Colonic mucosa (tissue), 4 donors: ENCODE measurements around the gene ADCY7. TPM values are rescaled to one million over a fixed set of nuclear protein-coding genes. Genes with fewer than 3 reads are reported as not detected.
A peak's percentile ranks its signal among the peaks of the same experiment; 100 is the strongest.
"Not testable (repeated sequence)": the region's sequence is repeated elsewhere in the genome, so short reads cannot be mapped to it uniquely, and the experiment has no call there.

Experiments used
- DNase-seq: peaks from one replicate; pipeline ENCODE4 v3.0.0-alpha.2; 2020
- H3K27ac ChIP-seq: fragments of 200-600 bp; one replicate; pipeline ENCODE4 v1.8.0; 2021
- H3K27me3 ChIP-seq: fragments of 200-600 bp; one replicate; pipeline ENCODE4 v1.8.0; 2021
- H3K36me3 ChIP-seq: fragments of 200-600 bp; one replicate; pipeline ENCODE4 v1.8.0; 2021
- H3K4me1 ChIP-seq: fragments of 200-600 bp; one replicate; pipeline ENCODE4 v1.8.0; 2021; ENCODE audit warnings: mild to moderate bottlenecking
- H3K4me3 ChIP-seq: fragments of 200-600 bp; one replicate; pipeline ENCODE4 v1.8.0; 2021
- H3K9ac ChIP-seq, 2 donors: one replicate each; pipeline ENCODE4 v1.7.0; 2013; ENCODE audit warnings: control low read depth in 2 of 2, low read depth in 2 of 2, low read length in 2 of 2
- H3K9me3 ChIP-seq: fragments of 200-600 bp; one replicate; pipeline ENCODE4 v1.8.0; 2021
- intact Hi-C: fragments of 100-400 bp; cut with DNase I; formaldehyde crosslinking; loops from one replicate; pipeline ENCODE4 v1.14.1; 2022
- total RNA-seq, 2 donors: library from RNA; stranded (reverse); fragmentation: NEBNext Ultra II Directional in 1 of 2; extraction: Animal tissue kit (Norgen Biotek cat#: 25700) in 1 of 2; gene quantifications; one replicate each; pipeline ENCODE4 v1.2.1, GENCODE V29; 2021
- TF ChIP-seq, protein P1 (sequence below): fragments of 200-600 bp; IDR thresholded peaks from one replicate; pipeline ENCODE4 v1.8.0; 2022; ENCODE audit warnings: antibody characterized with exemption, mild to moderate bottlenecking
- donor health status: healthy.
- donor health status: DM: no; HTN: no; CAD: no.
- donor health status: DM: no; HTN: no; CAD: no.

The ADCY7 gene
- total RNA-seq, 2 donors from 2014 or later = 15.8 to 19.2 TPM

GRCh38 chr16:50238868-50239301 lies 27.5 kb upstream of the ADCY7 start:
- Histone ChIP-seq H3K36me3 (no peaks in the 10 kb centered on the region), H3K27ac (no peak overlapping the region), H3K9ac (no peak overlapping the region), H3K4me1 (no peaks in the 10 kb centered on the region), H3K9me3 (no peaks in the 10 kb centered on the region), H3K27me3 (no peaks in the 10 kb centered on the region), H3K4me3 (no peak overlapping the region)
- intact Hi-C loops = no loop called here
- TF ChIP-seq, protein P1, sequence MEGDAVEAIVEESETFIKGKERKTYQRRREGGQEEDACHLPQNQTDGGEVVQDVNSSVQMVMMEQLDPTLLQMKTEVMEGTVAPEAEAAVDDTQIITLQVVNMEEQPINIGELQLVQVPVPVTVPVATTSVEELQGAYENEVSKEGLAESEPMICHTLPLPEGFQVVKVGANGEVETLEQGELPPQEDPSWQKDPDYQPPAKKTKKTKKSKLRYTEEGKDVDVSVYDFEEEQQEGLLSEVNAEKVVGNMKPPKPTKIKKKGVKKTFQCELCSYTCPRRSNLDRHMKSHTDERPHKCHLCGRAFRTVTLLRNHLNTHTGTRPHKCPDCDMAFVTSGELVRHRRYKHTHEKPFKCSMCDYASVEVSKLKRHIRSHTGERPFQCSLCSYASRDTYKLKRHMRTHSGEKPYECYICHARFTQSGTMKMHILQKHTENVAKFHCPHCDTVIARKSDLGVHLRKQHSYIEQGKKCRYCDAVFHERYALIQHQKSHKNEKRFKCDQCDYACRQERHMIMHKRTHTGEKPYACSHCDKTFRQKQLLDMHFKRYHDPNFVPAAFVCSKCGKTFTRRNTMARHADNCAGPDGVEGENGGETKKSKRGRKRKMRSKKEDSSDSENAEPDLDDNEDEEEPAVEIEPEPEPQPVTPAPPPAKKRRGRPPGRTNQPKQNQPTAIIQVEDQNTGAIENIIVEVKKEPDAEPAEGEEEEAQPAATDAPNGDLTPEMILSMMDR = no peak
- DNase-seq = no peak

DNA sequence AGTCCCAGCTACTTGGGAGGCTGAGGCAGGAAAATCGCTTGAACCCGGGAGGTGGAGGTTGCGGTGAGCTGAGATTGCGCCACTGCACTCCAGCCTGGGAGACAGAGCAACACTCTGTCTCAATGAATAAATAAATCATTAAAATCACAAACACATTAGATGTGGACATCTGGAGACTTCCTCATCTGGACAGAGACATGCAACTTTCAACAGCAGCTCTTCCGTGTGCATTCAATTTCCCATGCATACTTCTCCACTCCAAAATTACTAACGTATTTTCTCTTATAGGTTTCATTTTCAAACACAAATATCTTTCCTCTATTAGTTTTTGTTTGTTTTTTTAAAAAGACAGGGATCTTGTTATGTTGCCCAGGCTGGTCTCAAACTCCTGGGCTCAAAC lies 23.3 kb upstream of the ADCY7 start:
- H3K27ac ChIP-seq, H3K9ac ChIP-seq, H3K36me3 ChIP-seq, H3K4me1 ChIP-seq, DNase-seq, H3K9me3 ChIP-seq, H3K4me3 ChIP-seq, H3K27me3 ChIP-seq: not testable (repeated sequence)
- intact Hi-C loops = loop anchor here (10.0 kb wide), 1 partner anchor 122 kb away; the partner anchor contains the start of gene BRD7

DNA sequence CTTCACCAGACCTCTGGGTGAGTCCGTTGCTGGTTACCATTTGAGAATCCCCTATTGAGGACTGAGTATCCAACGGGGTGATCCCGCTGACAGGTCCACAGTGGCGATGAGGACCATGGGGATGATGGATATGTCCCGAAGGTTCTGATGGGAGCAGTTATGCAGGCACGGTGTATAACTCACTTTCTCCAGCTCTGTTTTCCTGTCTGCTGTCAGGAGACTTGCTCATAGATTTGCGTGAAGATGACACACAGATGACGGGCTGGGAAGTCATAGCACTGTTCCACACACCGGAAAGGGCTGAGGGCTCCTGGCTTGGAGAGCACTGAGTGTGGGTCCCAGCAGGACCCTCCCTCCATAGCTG lies 22.2 kb upstream of the ADCY7 start:
- no peak for DNase-seq
- TF ChIP-seq, protein P1 = no peak
- no peak overlapping the region for H3K4me3 ChIP-seq
- no peaks in the 10 kb centered on the region for H3K27me3 ChIP-seq
- H3K36me3 ChIP-seq = no peaks in the 10 kb centered on the region
- no peak overlapping the region for H3K9ac ChIP-seq
- H3K9me3 ChIP-seq = no peaks in the 10 kb centered on the region
- H3K4me1 ChIP-seq = peaks cover 9% of the 10 kb centered on the region
- no peak overlapping the region for H3K27ac ChIP-seq
- intact Hi-C loops = loop anchor here (10.0 kb wide), 1 partner anchor 121 kb away; the partner anchor contains the start of gene BRD7

GRCh38 chr16:50244504-50245416 lies 21.6 kb upstream of the ADCY7 start:
- H3K36me3 ChIP-seq = no peaks in the 10 kb centered on the region
- H3K27ac ChIP-seq = no peak overlapping the region
- no peaks in the 10 kb centered on the region for H3K9me3 ChIP-seq
- H3K4me3 ChIP-seq = peak overlapping the region; percentile 48
- peak overlapping the region in 1 of 2 donors; percentile 83 for H3K9ac ChIP-seq
- TF ChIP-seq, protein P1 = no peak
- H3K27me3 ChIP-seq = no peaks in the 10 kb centered on the region
- DNase-seq = peak; percentile 21
- intact Hi-C loops = loop anchor here (10.0 kb wide), 1 partner anchor 120 kb away; the partner anchor contains the start of gene BRD7
- peaks cover 12% of the 10 kb centered on the region for H3K4me1 ChIP-seq

DNA sequence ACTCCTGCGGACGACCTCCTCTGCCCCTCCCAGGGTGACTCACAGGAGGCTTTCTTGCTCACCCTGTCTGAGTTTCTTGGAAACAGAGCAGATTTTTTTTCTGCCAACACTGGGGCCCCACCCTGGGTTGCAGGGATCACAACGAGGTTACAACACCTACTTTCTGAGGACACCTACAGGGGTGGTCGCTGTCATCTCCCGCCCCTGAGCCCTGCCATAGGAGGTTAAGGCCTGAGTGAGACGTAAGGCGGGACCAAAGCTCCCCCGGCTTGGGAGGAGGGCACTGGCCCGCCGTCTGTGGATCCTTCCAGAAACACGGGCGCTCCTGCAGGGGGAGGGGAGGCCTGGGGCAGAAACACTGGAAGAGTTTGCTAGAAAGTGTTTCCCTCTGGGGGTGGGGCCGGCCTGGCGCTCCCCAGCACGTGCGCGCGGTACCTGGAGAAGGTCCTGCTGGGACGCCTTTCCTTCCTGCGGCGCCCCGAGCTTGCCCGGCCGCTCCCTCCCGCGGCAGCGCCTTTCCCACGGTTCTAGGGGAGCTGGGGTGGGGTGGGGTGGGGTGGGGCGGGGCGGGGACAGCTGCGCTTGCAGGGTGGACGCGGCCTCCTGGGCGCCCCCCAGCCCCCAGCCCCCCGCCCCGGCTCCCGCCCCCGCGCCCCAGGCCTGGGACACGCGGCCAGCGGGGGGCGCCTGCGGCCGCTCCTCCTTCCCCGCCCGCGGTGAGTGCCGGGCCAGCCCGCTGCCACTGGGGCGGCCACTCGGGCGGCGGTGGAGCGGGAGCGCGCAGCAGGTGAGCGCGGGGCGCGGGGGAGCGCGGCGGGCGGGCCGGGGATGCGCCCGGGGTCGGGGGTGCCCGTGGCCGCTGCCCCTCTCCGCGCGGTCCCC lies 20.7 kb upstream of the ADCY7 start:
- peak; percentile 79 for DNase-seq
- H3K9ac ChIP-seq = peak overlapping the region; percentile 39 to 84
- H3K4me1 ChIP-seq = peaks cover 15% of the 10 kb centered on the region
- no peaks in the 10 kb centered on the region for H3K36me3 ChIP-seq
- H3K27ac ChIP-seq = no peak overlapping the region
- H3K9me3 ChIP-seq = no peaks in the 10 kb centered on the region
- TF ChIP-seq, protein P1 = no peak
- peak overlapping the region; percentile 48 for H3K4me3 ChIP-seq
- no peaks in the 10 kb centered on the region for H3K27me3 ChIP-seq
- intact Hi-C loops = loop anchor here (10.0 kb wide), 1 partner anchor 119 kb away; the partner anchor contains the start of gene BRD7
